PC-9 (cell line): ENCODE results near the gene PALD1. TPM values are rescaled to one million over a fixed set of nuclear protein-coding genes. Genes with fewer than 3 reads are reported as not detected.

ENCODE experiments used
- BruUV-seq: library from RNA; stranded (reverse); fragments of 400-500 nt; replicated peaks from 2 replicates; lab custom pipeline; 2021; lab: Mats Ljungman, UMichigan
- CTCF ChIA-PET: fragments of 300-600 bp; sonication (Branson Sonifier 250); formaldehyde crosslinking; loops from one replicate; lab custom pipeline; 2022; ENCODE audit warnings: antibody characterized with exemption; lab: Charles Lee
- POLR2A ChIA-PET: fragments of 300-600 bp; sonication (Branson Sonifier 250); formaldehyde crosslinking; loops from one replicate; lab custom pipeline; 2022; ENCODE audit warnings: antibody characterized with exemption; ENCODE audit not compliant: unreplicated experiment; lab: Charles Lee
- DNase-seq, 2 experiments: peaks; one replicate each; pipeline versions ENCODE4 v3.0.0 to v3.0.0-alpha.2; 2015 to 2022; ENCODE audit warnings: mixed read lengths in 1 of 2
- H2AFZ ChIP-seq: fragments of 200-600 bp; sonication (generic); 2 replicates; pipeline ENCODE4 v1.8.1; 2017; ENCODE audit warnings: antibody characterized with exemption
- H3F3A ChIP-seq: fragments of 200-600 bp; sonication (generic); 2 replicates; pipeline ENCODE4 v1.8.1; 2017; ENCODE audit warnings: antibody characterized with exemption, mild to moderate bottlenecking, low read depth; ENCODE audit not compliant: insufficient read depth
- H3K27ac ChIP-seq: fragments of 200-600 bp; sonication (generic); 2 replicates; pipeline ENCODE4 v1.6.1; 2016; ENCODE audit warnings: mixed run types
- H3K27me3 ChIP-seq: fragments of 200-600 bp; sonication (generic); 2 replicates; pipeline ENCODE4 v1.6.1; 2016; ENCODE audit warnings: low read depth, mixed run types; ENCODE audit not compliant: insufficient read depth
- H3K36me3 ChIP-seq: fragments of 200-600 bp; sonication (generic); 2 replicates; pipeline ENCODE4 v1.6.1; 2016; ENCODE audit warnings: low read depth, mixed run types
- H3K4me1 ChIP-seq: fragments of 200-600 bp; sonication (generic); replicated peaks from 2 replicates; pipeline ENCODE4 v1.6.1; 2016; ENCODE audit warnings: mixed run types; ENCODE audit not compliant: insufficient read depth
- H3K4me2 ChIP-seq: fragments of 200-600 bp; sonication (generic); 2 replicates; pipeline ENCODE4 v1.6.1; 2017; ENCODE audit warnings: mixed run types
- H3K4me3 ChIP-seq: fragments of 200-600 bp; sonication (generic); 2 replicates; pipeline ENCODE4 v1.6.1; 2016; ENCODE audit warnings: mixed run types
- H3K79me2 ChIP-seq: fragments of 200-600 bp; sonication (generic); 2 replicates; pipeline ENCODE4 v1.6.1; 2017; ENCODE audit warnings: low read depth, mixed run types
- H3K9me2 ChIP-seq: fragments of 200-600 bp; sonication (generic); 2 replicates; pipeline ENCODE4 v1.8.1; 2017; ENCODE audit warnings: mild to moderate bottlenecking; ENCODE audit not compliant: insufficient read depth
- H3K9me3 ChIP-seq: fragments of 200-600 bp; sonication (generic); 2 replicates; pipeline ENCODE4 v1.8.1; 2016; ENCODE audit warnings: low read depth; ENCODE audit not compliant: insufficient read depth
- H4K20me1 ChIP-seq: fragments of 200-600 bp; sonication (generic); 2 replicates; pipeline ENCODE4 v1.8.1; 2017; ENCODE audit not compliant: insufficient read depth
- EZH2 ChIP-seq: fragments of 200-600 bp; sonication (generic); IDR thresholded peaks from 2 replicates; pipeline ENCODE4 v1.8.0; 2017; ENCODE audit warnings: antibody characterized with exemption, low read depth
- intact Hi-C: fragments of 100-400 bp; cut with micrococcal nuclease; formaldehyde crosslinking; loops from one replicate; pipeline ENCODE4 v1.10.0; 2022; ENCODE audit not compliant: unreplicated experiment
- total RNA-seq: library from RNA; stranded (reverse); gene quantifications from 2 replicates; pipeline ENCODE4 v1.2.3, GENCODE V29; 2021
- TF ChIP-seq, protein P1 (sequence below): fragments of 200-600 bp; sonication (generic); conservative IDR thresholded peaks from 2 replicates; pipeline ENCODE4 v1.6.1; 2017; ENCODE audit warnings: mixed run types, antibody characterized with exemption, mild to moderate bottlenecking, moderate library complexity

Gene PALD1
- total RNA-seq, 1 experiment from 2014 or later = 5.2 TPM

DNA sequence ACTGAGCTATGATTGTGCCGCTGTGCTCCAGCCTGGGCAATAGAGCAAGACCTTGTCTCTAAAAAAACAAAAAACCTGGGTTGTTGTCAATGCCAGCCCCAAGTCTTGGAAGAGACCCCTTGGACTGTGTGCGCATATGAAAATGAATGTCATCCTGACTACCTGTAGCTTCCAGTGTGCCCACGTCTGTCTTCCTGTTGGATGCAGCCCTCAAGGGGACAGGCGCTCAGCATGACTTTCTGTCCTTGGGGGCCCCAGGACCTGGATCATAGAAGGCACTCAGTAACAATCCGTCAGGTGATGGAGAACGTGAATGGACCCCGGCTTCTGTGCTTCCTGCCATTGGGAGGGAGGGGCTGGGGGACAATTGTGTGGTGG, 114.9 kb downstream of the PALD1 start:
- ChIA-PET CTCF (no interaction called here), POLR2A (no interaction called here)
- no peaks in the 10 kb centered on the region for H4K20me1 ChIP-seq
- no peak overlapping the region for H2AFZ ChIP-seq
- H3F3A ChIP-seq = no peaks in the 10 kb centered on the region
- intact Hi-C loops = no loop called here
- no peaks in the 10 kb centered on the region for H3K36me3 ChIP-seq
- H3K9me3 ChIP-seq = no peaks in the 10 kb centered on the region
- no peak for TF ChIP-seq EZH2
- TF ChIP-seq, protein P1, sequence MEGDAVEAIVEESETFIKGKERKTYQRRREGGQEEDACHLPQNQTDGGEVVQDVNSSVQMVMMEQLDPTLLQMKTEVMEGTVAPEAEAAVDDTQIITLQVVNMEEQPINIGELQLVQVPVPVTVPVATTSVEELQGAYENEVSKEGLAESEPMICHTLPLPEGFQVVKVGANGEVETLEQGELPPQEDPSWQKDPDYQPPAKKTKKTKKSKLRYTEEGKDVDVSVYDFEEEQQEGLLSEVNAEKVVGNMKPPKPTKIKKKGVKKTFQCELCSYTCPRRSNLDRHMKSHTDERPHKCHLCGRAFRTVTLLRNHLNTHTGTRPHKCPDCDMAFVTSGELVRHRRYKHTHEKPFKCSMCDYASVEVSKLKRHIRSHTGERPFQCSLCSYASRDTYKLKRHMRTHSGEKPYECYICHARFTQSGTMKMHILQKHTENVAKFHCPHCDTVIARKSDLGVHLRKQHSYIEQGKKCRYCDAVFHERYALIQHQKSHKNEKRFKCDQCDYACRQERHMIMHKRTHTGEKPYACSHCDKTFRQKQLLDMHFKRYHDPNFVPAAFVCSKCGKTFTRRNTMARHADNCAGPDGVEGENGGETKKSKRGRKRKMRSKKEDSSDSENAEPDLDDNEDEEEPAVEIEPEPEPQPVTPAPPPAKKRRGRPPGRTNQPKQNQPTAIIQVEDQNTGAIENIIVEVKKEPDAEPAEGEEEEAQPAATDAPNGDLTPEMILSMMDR = no peak
- no peaks in the 10 kb centered on the region for H3K79me2 ChIP-seq
- no peaks in the 10 kb centered on the region for H3K9me2 ChIP-seq
- no peaks in the 10 kb centered on the region for H3K4me1 ChIP-seq
- H3K4me2 ChIP-seq = no peak overlapping the region
- DNase-seq = no peak
- peaks cover 26% of the 10 kb centered on the region for H3K27me3 ChIP-seq
- H3K27ac ChIP-seq = no peak overlapping the region
- BruUV-seq = no TSS peak
- H3K4me3 ChIP-seq = no peak overlapping the region

DNA sequence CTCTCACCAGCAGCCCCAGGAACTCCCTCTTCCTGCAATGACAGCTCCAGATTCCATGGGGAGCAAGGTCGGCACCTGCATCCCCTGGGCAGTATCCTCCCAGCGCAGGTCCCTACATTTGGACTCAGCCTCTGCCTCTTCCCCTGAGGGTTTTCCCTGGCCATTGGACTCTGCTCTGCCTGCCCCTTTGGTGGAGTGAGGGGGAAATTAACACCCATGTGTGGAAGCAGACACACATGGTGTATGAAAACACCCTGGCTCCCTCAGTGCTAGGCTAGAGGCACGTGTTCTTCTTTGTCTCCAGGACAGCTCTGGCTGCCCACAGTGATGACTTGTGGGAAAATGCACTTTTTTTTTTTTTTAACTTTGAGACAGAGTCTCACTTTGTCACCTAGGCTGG, 115.6 kb downstream of the PALD1 start:
- CTCF ChIA-PET = no interaction called here
- DNase-seq = no peak
- H3K4me2 ChIP-seq = no peak overlapping the region
- H4K20me1 ChIP-seq = no peaks in the 10 kb centered on the region
- no peak overlapping the region for H2AFZ ChIP-seq
- H3K27ac ChIP-seq = no peak overlapping the region
- peaks cover 20% of the 10 kb centered on the region for H3K27me3 ChIP-seq
- POLR2A ChIA-PET = no interaction called here
- H3K9me3 ChIP-seq = no peaks in the 10 kb centered on the region
- no peaks in the 10 kb centered on the region for H3K79me2 ChIP-seq
- intact Hi-C loops = no loop called here
- H3F3A ChIP-seq = no peaks in the 10 kb centered on the region
- TF ChIP-seq EZH2 = no peak
- TF ChIP-seq, protein P1 = no peak
- H3K4me1 ChIP-seq = no peaks in the 10 kb centered on the region
- H3K9me2 ChIP-seq = no peaks in the 10 kb centered on the region
- no peak overlapping the region for H3K4me3 ChIP-seq
- no peaks in the 10 kb centered on the region for H3K36me3 ChIP-seq
- BruUV-seq = no TSS peak

DNA sequence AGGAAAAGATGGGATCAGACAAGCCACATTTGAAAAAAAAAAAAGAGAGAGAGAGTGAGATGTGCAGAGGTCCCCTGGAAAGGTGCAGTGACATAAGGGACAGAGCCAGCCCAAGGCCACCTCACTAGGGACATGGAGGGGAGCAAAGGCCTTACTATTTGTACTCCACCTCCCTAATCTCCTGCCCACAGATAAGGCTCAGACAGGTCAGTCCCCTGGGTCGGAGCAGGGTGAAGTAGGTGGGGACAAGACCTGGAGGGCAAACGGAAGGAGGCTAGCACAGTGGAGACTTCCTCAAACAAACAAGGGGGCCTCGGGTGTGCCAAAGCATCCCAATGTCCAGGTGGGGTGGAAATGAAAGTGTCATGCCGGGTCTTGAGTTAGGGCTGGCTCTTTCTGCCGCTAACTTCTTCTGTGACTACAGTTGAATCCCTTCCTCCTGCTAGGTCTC, 117.0 kb downstream of the PALD1 start:
- H3F3A ChIP-seq = no peaks in the 10 kb centered on the region
- DNase-seq = no peak
- no TSS peak for BruUV-seq
- no peaks in the 10 kb centered on the region for H3K9me3 ChIP-seq
- H3K9me2 ChIP-seq = no peaks in the 10 kb centered on the region
- H3K4me2 ChIP-seq = no peak overlapping the region
- H3K4me3 ChIP-seq = no peak overlapping the region
- H3K4me1 ChIP-seq = no peaks in the 10 kb centered on the region
- H3K36me3 ChIP-seq = no peaks in the 10 kb centered on the region
- H3K27me3 ChIP-seq = peaks cover 8% of the 10 kb centered on the region
- H4K20me1 ChIP-seq = no peaks in the 10 kb centered on the region
- no peak for TF ChIP-seq EZH2
- TF ChIP-seq, protein P1 = no peak
- POLR2A ChIA-PET = no interaction called here
- intact Hi-C loops = no loop called here
- no peak overlapping the region for H3K27ac ChIP-seq
- H3K79me2 ChIP-seq = no peaks in the 10 kb centered on the region
- CTCF ChIA-PET = interaction anchor here (0.6 kb wide), 1 partner anchor 219 kb away, joined by 3 read pairs; no protein-coding TSS in a partner anchor
- no peak overlapping the region for H2AFZ ChIP-seq
